HepG2 (cell line): ENCODE data around the gene ALDH2. TPM values are rescaled to one million over a fixed set of nuclear protein-coding genes. Genes with fewer than 3 reads are reported as not detected.

Experiments
- ARID5B ChIP-seq: IDR thresholded peaks from 2 replicates; pipeline ENCODE4 v1.4.0; 2020; ENCODE audit warnings: mild to moderate bottlenecking, missing genetic modification reagents
- GATAD2A ChIP-seq: IDR thresholded peaks from 2 replicates; pipeline ENCODE4 v1.6.1; 2016
- HOXA3 ChIP-seq: sonication (generic); formaldehyde crosslinking; IDR thresholded peaks from 2 replicates; pipeline ENCODE4 v1.5.0; 2020; ENCODE audit warnings: missing genetic modification reagents
- HOXA5 ChIP-seq: sonication (generic); formaldehyde crosslinking; IDR thresholded peaks from 2 replicates; pipeline ENCODE4 v1.4.0; 2020; ENCODE audit warnings: missing genetic modification reagents
- ISL2 ChIP-seq: sonication (generic); formaldehyde crosslinking; IDR thresholded peaks from 2 replicates; pipeline ENCODE4 v1.5.0; 2020; ENCODE audit warnings: missing genetic modification reagents
- RCOR2 ChIP-seq: IDR thresholded peaks from 2 replicates; pipeline ENCODE4 v1.6.1; 2016; ENCODE audit warnings: missing biosample characterization, missing genetic modification reagents
- SKIL ChIP-seq: sonication (generic); formaldehyde crosslinking; IDR thresholded peaks from 2 replicates; pipeline ENCODE4 v1.8.0; 2022; ENCODE audit warnings: missing genetic modification reagents, mild to moderate bottlenecking, moderate library complexity, borderline replicate concordance
- SP140L ChIP-seq: sonication (generic); formaldehyde crosslinking; IDR thresholded peaks from 2 replicates; pipeline ENCODE4 v1.4.0; 2020; ENCODE audit warnings: missing genetic modification reagents, borderline replicate concordance
- ZC3H13 ChIP-seq: sonication (generic); formaldehyde crosslinking; IDR thresholded peaks from 2 replicates; pipeline ENCODE4 v1.8.1; 2023; ENCODE audit warnings: mild to moderate bottlenecking, missing genetic modification reagents, moderate library complexity
- ZNF335 ChIP-seq: sonication (generic); formaldehyde crosslinking; IDR thresholded peaks from 2 replicates; pipeline ENCODE4 v1.4.0; 2020; ENCODE audit warnings: missing genetic modification reagents
- ZNF451 ChIP-seq: sonication (generic); formaldehyde crosslinking; IDR thresholded peaks from 2 replicates; pipeline ENCODE4 v1.5.0; 2020; ENCODE audit warnings: mild to moderate bottlenecking, missing genetic modification reagents
- ZNF557 ChIP-seq: sonication (generic); formaldehyde crosslinking; IDR thresholded peaks from 2 replicates; pipeline ENCODE4 v1.4.0; 2020; ENCODE audit warnings: missing genetic modification reagents
- ZNF598 ChIP-seq: sonication (generic); formaldehyde crosslinking; IDR thresholded peaks from 2 replicates; pipeline ENCODE4 v1.5.1; 2020; ENCODE audit warnings: mild to moderate bottlenecking, missing genetic modification reagents, borderline replicate concordance
- ZNF720 ChIP-seq: sonication (generic); formaldehyde crosslinking; IDR thresholded peaks from 2 replicates; pipeline ENCODE4 v1.4.0; 2020; ENCODE audit warnings: missing genetic modification reagents
- ZNF737 ChIP-seq: sonication (generic); formaldehyde crosslinking; IDR thresholded peaks from 2 replicates; pipeline ENCODE4 v1.5.0; 2020; ENCODE audit warnings: missing genetic modification reagents, mild to moderate bottlenecking, borderline replicate concordance
- polyA plus RNA-seq, 8 experiments: library from polyadenylated mRNA; depleted of rRNA in 3 of 8; stranded (reverse) in 7 of 8; unstranded in 1 of 8; fragments of >200 nt; fragmentation: Illumina TruSeq in 4 of 8; extraction: Trizol in 4 of 8; gene quantifications; 2 replicates each; pipeline versions ENCODE4 v1.2.1 to v1.2.3, GENCODE V29; 2011 to 2016; ENCODE audit warnings: low read depth in 4 of 8, missing spikeins in 1 of 8, mixed read lengths in 1 of 8; ENCODE audit not compliant: insufficient read depth in 1 of 8
- total RNA-seq, 5 experiments: library from RNA; depleted of rRNA; stranded (reverse); fragments of >200 nt; fragmentation: Illumina TruSeq; extraction: Trizol; gene quantifications; 2 replicates each; pipeline ENCODE4 v1.2.3, GENCODE V29; 2016; ENCODE audit warnings: low read depth in 1 of 5
- TF ChIP-seq, protein P1 (sequence below): sonication (generic); formaldehyde crosslinking; IDR thresholded peaks from 2 replicates; pipeline ENCODE4 v1.8.0; 2023; ENCODE audit warnings: mild to moderate bottlenecking, missing genetic modification reagents
- TF ChIP-seq, protein P2 (sequence below): sonication (generic); formaldehyde crosslinking; conservative IDR thresholded peaks from 2 replicates; pipeline ENCODE4 v1.8.1; 2023; ENCODE audit warnings: missing genetic modification reagents
- TF ChIP-seq, protein P3 (sequence below): sonication (generic); IDR thresholded peaks from 2 replicates; pipeline ENCODE4 v1.6.1; 2016; ENCODE audit warnings: low read depth, borderline replicate concordance

The ALDH2 gene
- total and polyA plus RNA-seq, 2 of the 13 experiments (the other 11 are each of a cell fraction or from before 2014, with no cell fraction given), result 78.8 to 103 TPM

GRCh38 chr12:111842556-111843396 is 76.0 kb downstream of the ALDH2 start (continued):
- TF ChIP-seq HOXA3 (CRISPR knock-in tag), result no peak
- TF ChIP-seq, protein P1, sequence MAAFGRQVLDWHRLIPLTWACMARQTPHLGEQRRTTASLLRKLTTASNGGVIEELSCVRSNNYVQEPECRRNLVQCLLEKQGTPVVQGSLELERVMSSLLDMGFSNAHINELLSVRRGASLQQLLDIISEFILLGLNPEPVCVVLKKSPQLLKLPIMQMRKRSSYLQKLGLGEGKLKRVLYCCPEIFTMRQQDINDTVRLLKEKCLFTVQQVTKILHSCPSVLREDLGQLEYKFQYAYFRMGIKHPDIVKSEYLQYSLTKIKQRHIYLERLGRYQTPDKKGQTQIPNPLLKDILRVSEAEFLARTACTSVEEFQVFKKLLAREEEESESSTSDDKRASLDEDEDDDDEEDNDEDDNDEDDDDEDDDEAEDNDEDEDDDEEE (CRISPR knock-in tag), result no peak
- TF ChIP-seq ZNF451 (CRISPR knock-in tag), result no peak
- TF ChIP-seq, protein P2, sequence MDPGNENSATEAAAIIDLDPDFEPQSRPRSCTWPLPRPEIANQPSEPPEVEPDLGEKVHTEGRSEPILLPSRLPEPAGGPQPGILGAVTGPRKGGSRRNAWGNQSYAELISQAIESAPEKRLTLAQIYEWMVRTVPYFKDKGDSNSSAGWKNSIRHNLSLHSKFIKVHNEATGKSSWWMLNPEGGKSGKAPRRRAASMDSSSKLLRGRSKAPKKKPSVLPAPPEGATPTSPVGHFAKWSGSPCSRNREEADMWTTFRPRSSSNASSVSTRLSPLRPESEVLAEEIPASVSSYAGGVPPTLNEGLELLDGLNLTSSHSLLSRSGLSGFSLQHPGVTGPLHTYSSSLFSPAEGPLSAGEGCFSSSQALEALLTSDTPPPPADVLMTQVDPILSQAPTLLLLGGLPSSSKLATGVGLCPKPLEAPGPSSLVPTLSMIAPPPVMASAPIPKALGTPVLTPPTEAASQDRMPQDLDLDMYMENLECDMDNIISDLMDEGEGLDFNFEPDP (CRISPR knock-in tag), result 0 out of 2 replicates have a peak, but pooled peaks have one; percentile 36
- no peak for TF ChIP-seq HOXA5 (CRISPR knock-in tag)
- no peak for TF ChIP-seq ISL2 (CRISPR knock-in tag)
- TF ChIP-seq ZNF335, result peak; percentile 93
- no peak for TF ChIP-seq ZNF598 (CRISPR knock-in tag)
- no peak for TF ChIP-seq ZNF720
- peak; percentile 46; the same call in 1 of the 2 replicates for TF ChIP-seq ZNF737 (CRISPR knock-in tag)
- no peak for TF ChIP-seq SP140L (CRISPR knock-in tag)
- 0 out of 2 replicates have a peak, but pooled peaks have one; percentile 34 for TF ChIP-seq ZC3H13
- TF ChIP-seq ZNF557, result no peak
- TF ChIP-seq ARID5B (CRISPR knock-in tag), result no peak
- no peak for TF ChIP-seq GATAD2A
- TF ChIP-seq, protein P3, sequence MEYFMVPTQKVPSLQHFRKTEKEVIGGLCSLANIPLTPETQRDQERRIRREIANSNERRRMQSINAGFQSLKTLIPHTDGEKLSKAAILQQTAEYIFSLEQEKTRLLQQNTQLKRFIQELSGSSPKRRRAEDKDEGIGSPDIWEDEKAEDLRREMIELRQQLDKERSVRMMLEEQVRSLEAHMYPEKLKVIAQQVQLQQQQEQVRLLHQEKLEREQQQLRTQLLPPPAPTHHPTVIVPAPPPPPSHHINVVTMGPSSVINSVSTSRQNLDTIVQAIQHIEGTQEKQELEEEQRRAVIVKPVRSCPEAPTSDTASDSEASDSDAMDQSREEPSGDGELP, result peak; percentile 14; the same call in 1 of the 2 replicates
- TF ChIP-seq RCOR2 (CRISPR knock-in tag), result no peak
- no peak for TF ChIP-seq SKIL
